ENCODE results near the gene PHOSPHO2.

Gene PHOSPHO2

GRCh38 chr2:169656164-169656563 lies 38.1 kb upstream of the PHOSPHO2 start:
- H3K14ac ChIP-seq (ENCODE audit: low read length), result no peak overlapping the region
- H3K27ac ChIP-seq (replicated peaks; ENCODE audit: low read length), result no peak overlapping the region
- H2BK12ac ChIP-seq (ENCODE audit: low read length), result no peak overlapping the region
- H3K4me1 ChIP-seq (ENCODE audit: control insufficient read depth in 2 of 2, insufficient read depth in 1 of 2, low read depth in 1 of 2, low read length in 2 of 2), result no peaks in the 10 kb centered on the region
- no peaks in the 10 kb centered on the region for H3K79me1 ChIP-seq (ENCODE audit: low read depth, low read length)
- H3K4me3 ChIP-seq (ENCODE audit: low read length in 2 of 2), result no peak overlapping the region
- DNase-seq (ENCODE audit: low spot score), result no peak
- 100% methylated on average over 1 to 2 of the region's 3 CpGs for WGBS, 2 donors (ENCODE audit: extremely low coverage in 2 of 2, insufficient read length in 2 of 2, insufficient replicate concordance in 1 of 2)
- no peak overlapping the region for H3K9ac ChIP-seq (ENCODE audit: low read depth, low read length, poor library complexity)
- H3K18ac ChIP-seq (ENCODE audit: low read length), result no peak overlapping the region
- no peak overlapping the region for H4K8ac ChIP-seq (ENCODE audit: low read depth, low read length)
- no peak overlapping the region for H2BK5ac ChIP-seq (ENCODE audit: low read length)
- H4K91ac ChIP-seq (ENCODE audit: low read depth, low read length, poor library complexity), result no peak overlapping the region
- H2AFZ ChIP-seq (ENCODE audit: low read length), result no peak overlapping the region
- H3K23ac ChIP-seq (ENCODE audit: low read depth, low read length, poor library complexity), result no peak overlapping the region
- H2BK120ac ChIP-seq (ENCODE audit: low read depth, low read length), result no peak overlapping the region
- H3K27me3 ChIP-seq (ENCODE audit: control insufficient read depth in 3 of 3, insufficient read depth in 3 of 3, low read depth in 1 of 3, low read length in 3 of 3), result no peaks in the 10 kb centered on the region
- H3K9me3 ChIP-seq (replicated peaks in 1 of 2; ENCODE audit: control insufficient read depth in 2 of 2, insufficient read depth in 1 of 2, low read depth in 1 of 2, low read length in 2 of 2), result no peaks in the 10 kb centered on the region
- H2BK15ac ChIP-seq (ENCODE audit: low read length), result no peak overlapping the region
- no peak overlapping the region for H3K4ac ChIP-seq (ENCODE audit: low read length)
- H2AK5ac ChIP-seq (ENCODE audit: low read depth, low read length), result no peak overlapping the region
- H3K4me2 ChIP-seq (ENCODE audit: insufficient read depth, low read length, poor library complexity, severe bottlenecking), result no peak overlapping the region
- no peaks in the 10 kb centered on the region for H3K36me3 ChIP-seq (replicated peaks in 1 of 2; ENCODE audit: control insufficient read depth in 2 of 2, insufficient read depth in 2 of 2, low read length in 2 of 2)

GRCh38 chr2:169658877-169659276 lies 35.4 kb upstream of the PHOSPHO2 start:
- Histone ChIP-seq H3K23ac (ENCODE audit: low read depth, low read length, poor library complexity) (no peak overlapping the region), H3K27me3 (ENCODE audit: control insufficient read depth in 3 of 3, insufficient read depth in 3 of 3, low read depth in 1 of 3, low read length in 3 of 3) (no peaks in the 10 kb centered on the region), H3K4ac (ENCODE audit: low read length) (no peak overlapping the region), H3K4me2 (ENCODE audit: insufficient read depth, low read length, poor library complexity, severe bottlenecking) (no peak overlapping the region), H3K14ac (ENCODE audit: low read length) (no peak overlapping the region), H3K79me1 (ENCODE audit: low read depth, low read length) (no peaks in the 10 kb centered on the region), H4K8ac (ENCODE audit: low read depth, low read length) (no peak overlapping the region), H3K9me3 (replicated peaks in 1 of 2; ENCODE audit: control insufficient read depth in 2 of 2, insufficient read depth in 1 of 2, low read depth in 1 of 2, low read length in 2 of 2) (no peaks in the 10 kb centered on the region), H3K18ac (ENCODE audit: low read length) (no peak overlapping the region), H4K91ac (ENCODE audit: low read depth, low read length, poor library complexity) (no peak overlapping the region), H3K4me1 (ENCODE audit: control insufficient read depth in 2 of 2, insufficient read depth in 1 of 2, low read depth in 1 of 2, low read length in 2 of 2) (no peaks in the 10 kb centered on the region), H2AFZ (ENCODE audit: low read length) (no peak overlapping the region), H2BK120ac (ENCODE audit: low read depth, low read length) (no peak overlapping the region), H3K27ac (replicated peaks; ENCODE audit: low read length) (no peak overlapping the region), H3K36me3 (replicated peaks in 1 of 2; ENCODE audit: control insufficient read depth in 2 of 2, insufficient read depth in 2 of 2, low read length in 2 of 2) (no peaks in the 10 kb centered on the region), H2AK5ac (ENCODE audit: low read depth, low read length) (no peak overlapping the region), H3K4me3 (ENCODE audit: low read length in 2 of 2) (no peak overlapping the region), H3K9ac (ENCODE audit: low read depth, low read length, poor library complexity) (no peak overlapping the region), H2BK15ac (ENCODE audit: low read length) (no peak overlapping the region), H2BK12ac (ENCODE audit: low read length) (no peak overlapping the region), H2BK5ac (ENCODE audit: low read length) (no peak overlapping the region)
- DNase-seq (ENCODE audit: low spot score), result no peak
- no CpG with 5 or more reads among the region's 1 CpG for WGBS, 2 donors (ENCODE audit: extremely low coverage in 2 of 2, insufficient read length in 2 of 2, insufficient replicate concordance in 1 of 2)

- Histone ChIP-seq H3K27ac (replicated peaks; ENCODE audit: low read length) (no peak overlapping the region), H3K4me1 (ENCODE audit: control insufficient read depth in 2 of 2, insufficient read depth in 1 of 2, low read depth in 1 of 2, low read length in 2 of 2) (no peaks in the 10 kb centered on the region), H3K14ac (ENCODE audit: low read length) (no peak overlapping the region)
These were observed 34.9 kb upstream of the PHOSPHO2 start for GRCh38 chr2:169659320-169659719.

GRCh38 chr2:169661265-169661664 lies 33.0 kb upstream of the PHOSPHO2 start:
- H3K4me1 ChIP-seq (ENCODE audit: control insufficient read depth in 2 of 2, insufficient read depth in 1 of 2, low read depth in 1 of 2, low read length in 2 of 2), result no peaks in the 10 kb centered on the region
- no peak overlapping the region for H3K4me3 ChIP-seq (ENCODE audit: low read length in 2 of 2)
- no peak overlapping the region for H4K91ac ChIP-seq (ENCODE audit: low read depth, low read length, poor library complexity)
- no peak overlapping the region for H3K4ac ChIP-seq (ENCODE audit: low read length)
- no peak overlapping the region for H3K27ac ChIP-seq (replicated peaks; ENCODE audit: low read length)
- H2BK15ac ChIP-seq (ENCODE audit: low read length), result no peak overlapping the region
- H2AFZ ChIP-seq (ENCODE audit: low read length), result no peak overlapping the region
- H2BK120ac ChIP-seq (ENCODE audit: low read depth, low read length), result no peak overlapping the region
- H3K27me3 ChIP-seq (ENCODE audit: control insufficient read depth in 3 of 3, insufficient read depth in 3 of 3, low read depth in 1 of 3, low read length in 3 of 3), result no peaks in the 10 kb centered on the region
- no peak overlapping the region for H2BK12ac ChIP-seq (ENCODE audit: low read length)
- H3K9me3 ChIP-seq (replicated peaks in 1 of 2; ENCODE audit: control insufficient read depth in 2 of 2, insufficient read depth in 1 of 2, low read depth in 1 of 2, low read length in 2 of 2), result no peaks in the 10 kb centered on the region
- H3K36me3 ChIP-seq (replicated peaks in 1 of 2; ENCODE audit: control insufficient read depth in 2 of 2, insufficient read depth in 2 of 2, low read length in 2 of 2), result no peaks in the 10 kb centered on the region
- no peak overlapping the region for H2BK5ac ChIP-seq (ENCODE audit: low read length)
- no peak overlapping the region for H3K18ac ChIP-seq (ENCODE audit: low read length)
- no peak for DNase-seq (ENCODE audit: low spot score)
- no peak overlapping the region for H2AK5ac ChIP-seq (ENCODE audit: low read depth, low read length)
- no peak overlapping the region for H3K4me2 ChIP-seq (ENCODE audit: insufficient read depth, low read length, poor library complexity, severe bottlenecking)
- H3K9ac ChIP-seq (ENCODE audit: low read depth, low read length, poor library complexity), result no peak overlapping the region
- no peak overlapping the region for H3K23ac ChIP-seq (ENCODE audit: low read depth, low read length, poor library complexity)
- no peaks in the 10 kb centered on the region for H3K79me1 ChIP-seq (ENCODE audit: low read depth, low read length)
- no peak overlapping the region for H4K8ac ChIP-seq (ENCODE audit: low read depth, low read length)
- no peak overlapping the region for H3K14ac ChIP-seq (ENCODE audit: low read length)
- no CpG with 5 or more reads among the region's 3 CpGs for WGBS, 2 donors (ENCODE audit: extremely low coverage in 2 of 2, insufficient read length in 2 of 2, insufficient replicate concordance in 1 of 2)

More at GRCh38 chr2:169659320-169659719, 34.9 kb upstream of the PHOSPHO2 start:
- Histone ChIP-seq H4K8ac (ENCODE audit: low read depth, low read length) (no peak overlapping the region), H3K4me3 (ENCODE audit: low read length in 2 of 2) (no peak overlapping the region), H3K4ac (ENCODE audit: low read length) (no peak overlapping the region), H3K9ac (ENCODE audit: low read depth, low read length, poor library complexity) (no peak overlapping the region), H4K91ac (ENCODE audit: low read depth, low read length, poor library complexity) (no peak overlapping the region), H2BK12ac (ENCODE audit: low read length) (no peak overlapping the region), H3K4me2 (ENCODE audit: insufficient read depth, low read length, poor library complexity, severe bottlenecking) (no peak overlapping the region), H2AK5ac (ENCODE audit: low read depth, low read length) (no peak overlapping the region), H3K23ac (ENCODE audit: low read depth, low read length, poor library complexity) (no peak overlapping the region), H3K18ac (ENCODE audit: low read length) (no peak overlapping the region), H3K79me1 (ENCODE audit: low read depth, low read length) (no peaks in the 10 kb centered on the region), H3K9me3 (replicated peaks in 1 of 2; ENCODE audit: control insufficient read depth in 2 of 2, insufficient read depth in 1 of 2, low read depth in 1 of 2, low read length in 2 of 2) (no peaks in the 10 kb centered on the region), H2BK120ac (ENCODE audit: low read depth, low read length) (no peak overlapping the region), H2BK5ac (ENCODE audit: low read length) (no peak overlapping the region), H3K27me3 (ENCODE audit: control insufficient read depth in 3 of 3, insufficient read depth in 3 of 3, low read depth in 1 of 3, low read length in 3 of 3) (no peaks in the 10 kb centered on the region), H2AFZ (ENCODE audit: low read length) (no peak overlapping the region), H2BK15ac (ENCODE audit: low read length) (no peak overlapping the region), H3K36me3 (replicated peaks in 1 of 2; ENCODE audit: control insufficient read depth in 2 of 2, insufficient read depth in 2 of 2, low read length in 2 of 2) (no peaks in the 10 kb centered on the region)
- DNase-seq (ENCODE audit: low spot score), result no peak
- WGBS, 2 donors (ENCODE audit: extremely low coverage in 2 of 2, insufficient read length in 2 of 2, insufficient replicate concordance in 1 of 2), result no CpG with 5 or more reads among the region's 1 CpG
